Caki2 (cell line): ENCODE data around the gene MERTK. TPM values are rescaled to one million over a fixed set of nuclear protein-coding genes. Genes with fewer than 3 reads are reported as not detected.
"Not testable (repeated sequence)": the region's sequence is repeated elsewhere in the genome, so short reads cannot be mapped to it uniquely, and the experiment has no call there.

ENCODE experiments used
- DNase-seq: peaks from one replicate; pipeline ENCODE4 v3.0.0-alpha.2; 2015; ENCODE audit warnings: low read depth
- in situ Hi-C: cut with HindIII; loops from 2 replicates; pipeline ENCODE4 v1.10.0; 2016; ENCODE audit warnings: low sequenced_read_pairs, low pct_unique_long_range_greater_than_20kb, mixed read lengths
- total RNA-seq: library from RNA; depleted of rRNA; stranded (reverse); fragments of >200 nt; shearing (Covaris generic); gene quantifications from 2 replicates; pipeline ENCODE4 v1.2.3, GENCODE V29; 2014; ENCODE audit warnings: low replicate concordance

The MERTK gene
- total RNA-seq, 1 experiment from 2014 or later, result 9.3 TPM

DNA sequence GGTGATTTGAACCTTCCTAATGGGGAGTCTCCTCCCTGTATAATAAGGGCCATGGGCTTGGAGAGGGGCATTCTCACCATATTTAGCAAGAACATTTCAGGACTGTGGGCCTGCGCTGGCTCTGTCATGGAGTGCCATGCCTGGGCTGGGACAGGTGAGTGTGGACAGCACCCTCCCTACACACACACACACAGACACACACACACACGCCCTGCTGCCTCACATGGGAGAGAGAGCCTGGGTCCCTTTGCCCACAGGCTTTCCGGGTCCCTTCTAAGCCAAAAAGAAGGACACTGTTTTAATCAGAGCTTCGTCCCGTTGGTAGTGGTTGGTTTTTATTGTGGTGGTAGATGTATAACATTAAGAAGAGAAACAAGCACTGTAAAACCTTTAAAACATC lies 125.3 kb downstream of the MERTK start:
- in situ Hi-C loops, result no loop called here
- no peak for DNase-seq

DNA sequence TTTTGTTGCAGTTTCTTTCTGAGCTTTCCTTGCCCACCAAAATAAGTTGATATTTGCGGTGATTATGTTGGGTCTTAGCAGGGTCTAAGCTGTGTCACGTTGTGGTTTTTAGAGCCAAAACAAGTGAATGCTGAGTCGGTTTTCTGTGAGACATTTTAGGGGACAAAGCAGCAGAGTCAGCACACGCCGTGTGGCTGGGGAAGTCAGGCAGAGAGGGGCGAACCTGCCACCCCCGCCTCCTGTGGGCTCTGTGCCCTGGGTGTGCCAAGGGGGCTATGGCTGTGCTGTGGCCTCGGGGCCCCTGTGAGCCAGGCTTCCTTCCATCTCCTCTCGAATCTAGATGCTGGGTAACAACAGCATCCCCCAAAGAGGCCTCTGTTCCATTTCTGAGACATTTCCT lies 125.8 kb downstream of the MERTK start:
- no peak for DNase-seq
- in situ Hi-C loops, result no loop called here

DNA sequence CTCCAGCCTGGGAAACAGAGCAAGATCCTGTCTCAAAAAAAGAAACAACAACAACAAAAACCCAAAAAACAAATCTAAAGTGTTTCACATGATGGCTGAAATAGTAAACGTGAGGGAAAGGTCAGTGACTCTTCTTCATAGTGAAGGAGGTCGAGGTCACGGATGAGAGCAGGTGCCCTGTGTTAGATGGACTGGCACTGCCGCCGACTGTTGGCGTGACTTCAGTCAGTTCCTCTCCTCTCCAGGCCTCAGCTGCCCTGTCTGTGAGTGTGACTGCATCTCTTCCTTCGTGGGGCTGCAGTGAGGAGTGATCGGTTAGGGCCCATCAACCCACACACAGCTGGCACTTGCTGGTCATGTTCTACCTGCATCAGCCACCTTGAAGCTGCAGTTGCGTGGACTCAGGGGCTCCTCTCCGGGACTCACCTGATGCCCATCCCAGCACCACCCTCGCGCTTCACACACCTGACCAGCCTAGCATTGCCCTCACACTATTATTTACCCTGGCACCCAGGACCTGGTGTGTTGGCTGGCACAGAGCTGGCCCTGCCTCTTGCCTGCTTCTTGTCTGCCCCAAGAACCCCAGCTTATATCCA lies 126.6 kb downstream of the MERTK start:
- in situ Hi-C loops, result no loop called here
- DNase-seq, result no peak

DNA sequence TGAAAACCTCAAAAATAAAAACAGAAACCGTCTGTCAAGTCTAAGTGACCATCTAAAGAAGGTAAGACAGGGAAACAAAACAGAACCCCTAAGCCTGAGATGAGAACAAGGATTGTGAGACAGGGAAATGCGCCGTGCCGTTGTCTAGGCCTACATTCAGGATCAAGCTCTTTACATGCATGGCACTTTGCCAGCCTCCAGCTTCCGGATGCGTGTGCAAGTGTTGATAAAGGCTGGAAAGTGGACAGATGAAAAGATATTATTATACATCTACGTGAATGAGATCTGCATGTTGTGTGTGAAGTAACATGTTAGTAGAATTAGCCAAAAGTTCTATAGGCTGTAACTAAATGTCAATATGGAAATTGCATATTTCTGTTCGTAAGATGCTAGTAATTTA lies 128.1 kb downstream of the MERTK start:
- in situ Hi-C loops, result no loop called here
- DNase-seq, result no peak

DNA sequence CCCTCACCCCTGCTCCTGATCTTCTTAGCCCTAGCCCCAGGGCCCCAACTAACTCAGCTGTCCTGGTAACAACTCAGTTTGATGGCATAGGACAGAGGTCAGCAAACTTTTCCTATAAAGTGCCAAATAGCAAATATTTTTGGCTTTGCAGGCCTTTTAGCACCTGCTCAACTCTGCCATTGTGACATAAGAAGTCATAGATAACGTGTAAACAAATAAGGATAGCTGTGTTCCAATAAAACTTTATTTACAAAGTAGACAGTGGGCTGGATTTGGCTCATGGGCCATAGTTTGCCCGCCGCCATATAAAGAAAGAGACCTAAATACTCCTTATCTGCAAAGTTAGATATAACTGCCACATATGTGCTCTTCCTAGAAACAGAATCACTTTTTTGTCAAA lies 129.4 kb downstream of the MERTK start:
- DNase-seq, result no peak
- in situ Hi-C loops, result no loop called here

DNA sequence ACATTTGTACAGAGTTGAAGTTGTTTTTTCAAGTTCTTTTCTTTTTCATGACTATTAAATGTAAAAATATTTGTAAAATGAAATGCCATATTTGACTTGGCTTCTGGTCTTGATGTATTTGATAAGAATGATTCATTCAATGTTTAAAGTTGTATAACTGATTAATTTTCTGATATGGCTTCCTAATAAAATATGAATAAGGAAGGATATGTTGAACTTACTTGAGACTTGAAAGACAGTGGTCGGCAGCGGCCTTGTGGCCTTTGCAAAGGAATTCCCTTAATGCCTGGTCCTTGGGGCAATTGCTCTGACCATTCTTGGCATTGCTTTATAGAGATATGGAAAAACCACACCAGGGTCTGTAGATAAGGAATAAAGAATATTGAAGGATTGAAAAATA lies 130.8 kb downstream of the MERTK start:
- no peak for DNase-seq
- in situ Hi-C loops, result no loop called here

DNA sequence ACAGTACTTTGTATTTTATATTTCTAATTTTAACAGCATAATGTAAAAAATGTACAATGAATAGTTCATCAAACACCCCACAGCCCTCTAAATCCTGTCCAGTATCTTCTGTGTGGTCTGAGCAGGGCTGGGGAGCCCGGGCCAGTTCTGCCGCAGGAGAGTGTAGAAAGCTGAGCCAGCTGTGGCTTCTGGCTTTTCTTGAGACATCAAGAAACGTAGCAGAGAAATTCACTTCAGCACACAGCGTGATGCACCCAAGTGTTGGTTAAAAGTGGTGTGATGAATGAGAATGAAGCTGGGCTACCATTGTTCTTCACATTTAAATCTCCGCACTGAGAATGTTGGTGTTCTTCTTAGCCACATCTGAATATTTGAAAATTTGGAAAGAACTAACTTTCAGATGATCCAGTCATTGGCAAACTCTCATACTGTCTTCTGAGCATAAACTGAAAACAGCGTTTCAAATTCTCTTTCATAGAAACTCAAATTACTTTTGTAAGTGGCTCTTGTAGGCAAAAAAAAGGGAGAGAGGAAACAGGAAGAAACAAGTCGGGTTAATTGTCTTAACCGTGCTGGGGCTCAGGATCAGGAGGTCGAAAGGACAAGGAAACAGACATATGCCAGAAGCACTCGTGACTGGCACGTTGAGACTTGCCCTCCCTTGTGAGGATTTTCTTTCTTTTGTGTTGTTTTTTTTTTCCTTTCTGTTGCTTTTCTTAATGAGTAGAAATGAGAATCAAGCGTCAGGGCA lies 133.2 kb downstream of the MERTK start:
- in situ Hi-C loops, result no loop called here
- DNase-seq, result peak; percentile 36

DNA sequence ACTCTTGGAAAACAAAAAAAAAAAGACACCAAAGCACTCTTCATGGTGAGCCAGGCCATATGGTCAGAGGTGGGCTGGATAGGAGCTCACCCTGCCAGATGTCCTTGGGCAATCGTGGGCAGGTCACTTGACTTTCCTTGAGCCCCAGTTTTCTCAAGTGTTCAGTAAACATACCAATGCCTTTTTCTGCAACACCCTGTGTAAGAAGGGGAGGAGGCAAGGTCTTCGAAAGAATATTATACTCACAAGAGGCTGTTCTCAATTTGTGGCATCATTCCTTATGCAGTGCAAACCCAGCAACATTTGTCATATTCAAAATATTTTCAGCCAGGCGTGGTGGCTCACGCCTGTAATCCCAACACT lies 133.8 kb downstream of the MERTK start:
- in situ Hi-C loops, result no loop called here
- DNase-seq, result no peak

DNA sequence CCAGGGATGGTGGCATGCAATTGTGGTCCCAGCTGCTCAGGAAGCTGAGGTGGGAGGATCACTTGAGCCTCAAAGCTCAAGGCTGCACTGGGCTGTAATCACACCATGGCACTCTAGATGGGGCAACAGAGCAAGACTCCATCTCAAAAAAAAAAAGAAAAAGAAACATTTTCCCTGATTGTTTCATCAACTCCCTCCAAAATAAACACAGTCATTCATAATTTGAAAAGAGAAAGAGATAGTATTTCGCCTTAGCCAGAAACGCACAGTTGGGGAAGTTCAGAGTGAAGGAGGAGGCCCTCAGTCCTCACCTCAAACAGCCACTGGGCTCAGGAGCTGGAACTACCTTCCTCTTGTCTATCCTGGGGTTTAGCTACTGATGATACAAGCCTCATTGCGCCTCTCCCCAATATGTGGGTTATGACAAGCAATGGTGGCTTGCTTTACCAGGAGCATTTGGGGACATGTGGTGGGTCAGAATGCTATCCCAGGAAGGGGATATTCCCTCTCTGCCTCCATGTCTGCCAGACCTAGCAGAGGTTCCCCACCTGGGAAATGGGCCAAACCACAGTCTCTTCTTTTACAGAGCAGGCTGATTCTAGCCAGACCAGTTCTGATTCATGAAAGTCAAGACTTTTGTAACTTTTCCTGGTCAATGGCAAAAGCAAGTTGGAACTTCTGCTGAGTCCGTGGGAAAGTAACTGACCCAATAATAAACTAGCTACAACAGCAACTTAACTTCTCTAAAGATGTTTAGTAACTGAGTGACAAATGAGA lies 134.5 kb downstream of the MERTK start:
- DNase-seq, result peak; percentile 22
- in situ Hi-C loops, result no loop called here

DNA sequence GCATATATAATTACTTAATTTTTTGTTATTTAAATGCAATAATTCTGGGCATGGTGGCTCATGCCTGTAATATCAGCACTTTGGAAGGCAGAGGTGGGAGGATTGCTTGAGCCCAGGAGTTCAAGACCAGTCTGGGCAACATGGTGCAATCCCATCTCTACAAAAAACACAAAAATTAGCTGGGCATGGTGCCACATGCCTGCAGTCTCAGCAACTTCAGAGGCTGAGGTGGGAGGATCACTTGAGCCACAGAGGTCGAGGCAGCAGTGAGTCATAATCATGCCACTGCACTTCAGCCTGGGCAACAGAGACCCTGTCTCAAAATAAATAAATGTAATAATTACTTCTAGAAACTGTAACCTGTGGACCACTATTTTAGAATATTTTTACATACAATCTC lies 135.2 kb downstream of the MERTK start:
- in situ Hi-C loops, result no loop called here
- DNase-seq, result no peak

DNA sequence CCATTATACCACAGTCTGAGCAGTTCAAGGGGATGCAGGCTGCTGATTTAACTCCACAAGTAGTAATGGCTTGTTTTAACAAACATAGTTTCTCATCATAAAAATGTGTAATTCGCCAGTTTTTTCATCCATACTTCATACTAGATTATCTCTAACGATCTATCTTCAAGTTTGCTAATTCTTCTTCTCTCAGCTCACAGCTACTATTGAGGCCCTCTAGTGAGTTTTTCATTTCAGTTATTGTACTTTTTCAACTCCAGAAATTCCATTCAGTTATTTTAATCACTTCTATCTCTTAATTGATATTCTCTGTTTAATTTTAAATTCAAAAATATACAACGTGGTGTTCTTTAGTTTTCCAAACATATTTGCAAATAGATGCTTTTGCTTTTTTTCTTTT lies 136.5 kb downstream of the MERTK start:
- in situ Hi-C loops, result no loop called here
- no peak for DNase-seq

DNA sequence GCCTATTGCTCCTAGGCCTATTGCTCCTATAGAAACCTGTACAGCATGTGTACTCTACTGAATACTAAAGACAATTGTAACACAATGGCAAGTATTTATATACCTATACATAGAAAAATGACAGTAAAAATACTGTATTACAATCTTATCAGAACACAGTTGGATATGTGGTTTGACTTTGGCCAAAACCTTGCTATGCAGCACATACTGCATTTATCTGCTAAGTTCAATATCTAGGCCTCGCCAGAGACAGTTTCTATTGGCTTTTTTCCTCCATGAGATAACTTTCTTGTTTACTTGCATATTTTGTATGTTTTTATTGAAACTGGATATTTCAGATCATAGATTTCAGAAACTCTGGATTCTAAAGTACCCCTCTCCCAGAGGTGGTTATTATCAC lies 137.4 kb downstream of the MERTK start:
- in situ Hi-C loops, result no loop called here
- no peak for DNase-seq

DNA sequence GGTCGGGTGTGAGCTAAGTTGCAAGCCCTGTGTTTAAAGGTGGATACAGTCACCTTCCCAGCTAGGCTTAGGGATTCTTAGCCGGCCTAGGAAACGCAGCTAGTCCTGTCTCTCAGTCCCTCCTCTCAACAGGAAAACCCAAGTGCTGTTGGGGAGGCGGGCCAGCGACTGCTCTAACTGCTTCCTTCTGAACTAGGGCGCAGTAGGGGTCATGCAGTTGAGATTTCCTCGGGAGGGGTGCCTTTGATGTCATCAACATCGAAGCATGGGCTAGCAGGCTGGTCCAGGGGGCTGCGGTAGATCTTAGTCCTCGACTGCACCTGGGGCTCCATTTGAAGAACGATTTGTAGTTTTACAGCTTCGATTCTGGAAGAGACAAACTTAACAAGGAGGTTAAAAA lies 141.1 kb downstream of the MERTK start:
- in situ Hi-C loops, DNase-seq: not testable (repeated sequence)

DNA sequence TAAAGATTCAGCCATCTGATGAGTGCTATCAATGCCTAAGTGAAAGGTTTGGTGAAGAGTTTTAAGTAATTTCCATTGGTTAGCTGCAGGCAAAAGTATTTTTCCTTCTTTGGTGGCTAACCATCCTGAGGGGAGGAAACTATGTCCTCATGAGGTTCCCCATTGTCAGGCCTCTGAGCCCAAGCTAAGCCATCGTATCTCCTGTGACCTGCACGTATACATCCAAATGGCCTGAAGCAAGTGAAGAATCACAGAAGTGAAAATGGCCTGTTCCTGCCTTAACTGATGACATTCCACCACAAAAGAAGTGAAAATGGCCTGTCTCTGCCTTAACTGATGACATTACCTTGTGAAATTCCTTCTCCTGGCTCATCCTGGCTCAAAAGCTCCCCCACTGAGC lies 141.7 kb downstream of the MERTK start:
- in situ Hi-C loops, DNase-seq: not testable (repeated sequence)

DNA sequence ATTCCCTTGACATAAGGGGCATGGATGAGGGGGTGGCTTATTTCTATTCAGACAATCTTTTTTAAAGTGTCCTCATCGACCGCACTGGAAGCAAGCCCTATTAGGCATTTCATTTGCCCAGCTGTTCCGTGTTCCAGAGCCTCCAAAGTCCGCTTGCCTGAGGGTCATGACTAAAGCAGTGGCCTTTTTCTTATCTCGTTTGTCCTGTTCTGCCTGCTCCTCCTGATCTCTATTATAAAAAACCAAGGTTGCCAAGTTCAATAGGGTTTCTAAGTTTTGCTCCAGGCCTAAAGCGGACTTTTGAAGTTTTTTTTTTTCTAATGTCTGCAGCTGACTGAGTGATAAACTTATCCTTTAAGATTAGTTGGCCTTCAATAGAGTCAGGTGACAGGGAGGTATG lies 143.1 kb downstream of the MERTK start:
- DNase-seq, in situ Hi-C loops: not testable (repeated sequence)

DNA sequence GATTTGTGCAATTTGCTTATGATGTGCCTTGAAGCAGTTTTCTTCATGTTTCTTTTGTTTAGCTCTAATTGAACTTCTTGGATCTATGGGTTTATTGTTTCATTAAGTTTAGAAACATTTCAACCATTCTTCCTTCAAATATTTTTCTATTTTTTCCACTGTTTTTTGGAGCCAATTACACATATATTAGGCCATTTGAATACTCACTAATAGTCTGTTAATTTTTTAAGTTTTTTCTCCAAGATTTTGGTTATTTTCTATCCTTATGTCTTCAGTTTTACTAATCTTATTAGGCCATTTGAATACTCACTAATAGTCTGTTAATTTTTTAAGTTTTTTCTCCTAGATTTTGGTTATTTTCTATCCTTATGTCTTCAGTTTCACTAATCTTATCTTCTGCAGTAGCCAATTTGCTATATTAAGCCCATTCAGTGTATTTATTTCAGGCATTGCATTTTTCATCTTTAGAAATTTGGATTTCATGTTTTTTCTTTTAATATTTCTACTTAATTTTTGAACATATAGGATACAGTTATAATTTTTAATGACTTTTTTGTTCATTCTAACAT lies 147.1 kb downstream of the MERTK start:
- in situ Hi-C loops, result no loop called here
- DNase-seq, result no peak

DNA sequence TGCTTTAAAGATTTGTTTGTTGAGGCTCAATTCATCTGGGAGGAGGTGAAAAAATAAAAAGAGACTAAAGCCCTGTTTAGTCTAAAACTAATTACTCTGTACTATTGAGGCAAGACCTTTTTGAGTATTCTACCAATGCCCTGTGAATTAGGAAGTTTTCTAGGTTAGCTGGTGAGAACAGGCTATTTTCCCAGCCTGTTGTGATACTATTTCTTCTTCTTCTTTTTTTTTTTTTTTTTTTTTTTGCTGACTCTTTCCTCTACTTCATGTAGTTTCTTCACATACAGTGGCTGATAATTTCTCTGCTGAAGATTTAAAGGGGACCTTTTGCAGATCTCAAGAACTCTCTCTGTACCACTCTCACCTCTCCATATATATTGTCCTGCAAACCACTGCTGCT lies 147.8 kb downstream of the MERTK start:
- DNase-seq, result no peak
- in situ Hi-C loops, result no loop called here

DNA sequence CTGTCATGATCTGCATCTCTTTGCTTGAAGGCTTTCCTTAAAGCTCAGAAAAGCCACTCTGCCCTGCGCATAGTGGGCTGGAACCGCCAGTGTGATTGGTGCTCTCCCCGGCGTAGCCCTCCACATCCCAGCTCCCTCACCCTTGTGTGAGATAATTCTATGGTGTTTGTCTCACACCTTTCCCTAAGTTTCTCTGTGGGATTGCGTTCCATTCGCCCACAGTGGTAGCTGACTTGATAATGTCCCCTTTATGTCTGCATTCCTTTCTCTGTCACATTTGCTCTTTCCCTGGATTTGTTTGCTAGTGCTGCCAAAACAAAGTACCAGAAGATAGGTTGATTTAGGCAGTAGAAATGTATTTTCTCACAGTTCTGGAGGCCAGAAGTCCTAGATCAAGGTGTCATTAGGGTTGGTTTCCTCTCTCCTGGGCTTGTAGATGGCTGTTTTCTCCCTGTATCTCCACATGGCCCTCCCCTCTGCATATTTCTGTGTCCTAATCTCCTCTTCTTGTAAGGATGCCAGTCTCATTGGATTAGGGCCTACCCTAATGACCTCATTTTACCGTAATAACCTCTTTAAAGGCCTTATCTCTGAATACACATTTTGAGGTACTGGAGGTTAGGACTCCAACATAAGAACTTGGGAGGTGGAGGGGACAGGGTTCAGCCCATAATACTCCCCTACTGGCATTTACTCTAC lies 149.3 kb downstream of the MERTK start:
- no peak for DNase-seq
- in situ Hi-C loops, result no loop called here

DNA sequence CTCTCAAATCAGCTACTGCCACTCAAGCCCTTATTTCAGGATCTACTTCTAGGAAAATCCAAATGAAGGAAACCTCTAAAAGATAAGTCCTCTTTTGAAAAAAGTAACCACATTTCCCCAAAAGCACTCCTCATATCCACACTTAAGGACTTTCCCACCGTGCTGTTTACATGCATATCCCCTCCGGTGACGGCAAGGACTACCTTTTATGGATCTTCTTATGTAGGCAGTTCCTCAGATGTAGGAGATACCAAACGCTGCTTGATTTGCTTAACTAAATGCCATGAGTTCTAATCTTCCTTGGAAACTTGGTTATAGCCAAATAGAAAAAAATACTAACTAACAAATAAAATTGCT lies 149.8 kb downstream of the MERTK start:
- no peak for DNase-seq
- in situ Hi-C loops, result no loop called here
